Endothelial cell of umbilical vein (primary cell): ENCODE measurements around the gene NXN.

Experiments used
- EZH2 ChIP-seq: IDR thresholded peaks from 2 replicates; pipeline ENCODE4 v1.6.1; 2012; ENCODE audit warnings: borderline replicate concordance, low read depth, mild to moderate bottlenecking, moderate library complexity, low read length, inconsistent platforms; ENCODE audit not compliant: severe bottlenecking
- FOS ChIP-seq: IDR thresholded peaks from 2 replicates; pipeline ENCODE4 v1.6.1; 2011; ENCODE audit warnings: mild to moderate bottlenecking, low read length, moderate library complexity, borderline replicate concordance; ENCODE audit not compliant: insufficient read depth
- GATA2 ChIP-seq: IDR thresholded peaks from 2 replicates; pipeline ENCODE4 v1.7.0; 2011; ENCODE audit warnings: low read depth, mild to moderate bottlenecking, moderate library complexity, mixed read lengths, low read length; ENCODE audit not compliant: insufficient read length, insufficient read depth
- JUN ChIP-seq: IDR thresholded peaks from 2 replicates; pipeline ENCODE4 v1.6.1; 2011; ENCODE audit warnings: borderline replicate concordance, low read depth; ENCODE audit not compliant: insufficient read length, insufficient read depth
- MAX ChIP-seq: IDR thresholded peaks from 2 replicates; pipeline ENCODE4 v1.6.1; 2011; ENCODE audit not compliant: insufficient read depth, insufficient read length
- POLR2A ChIP-seq: IDR thresholded peaks from 2 replicates; pipeline ENCODE4 v1.6.1; 2012; ENCODE audit warnings: low read depth, mild to moderate bottlenecking, control low read depth, low read length
- TF ChIP-seq, protein P1 (sequence below), 2 donors: IDR thresholded peaks; 1 replicate in 1 of 2; 2 replicates in 1 of 2; pipeline ENCODE4 v1.5.1; 2011; ENCODE audit warnings: low read length in 2 of 2, mild to moderate bottlenecking in 2 of 2, moderate library complexity in 2 of 2, control low read depth in 1 of 2, inconsistent platforms in 1 of 2, low read depth in 1 of 2; ENCODE audit not compliant: insufficient read depth in 1 of 2; ENCODE audit errors: extremely low read depth in 1 of 2

DNA sequence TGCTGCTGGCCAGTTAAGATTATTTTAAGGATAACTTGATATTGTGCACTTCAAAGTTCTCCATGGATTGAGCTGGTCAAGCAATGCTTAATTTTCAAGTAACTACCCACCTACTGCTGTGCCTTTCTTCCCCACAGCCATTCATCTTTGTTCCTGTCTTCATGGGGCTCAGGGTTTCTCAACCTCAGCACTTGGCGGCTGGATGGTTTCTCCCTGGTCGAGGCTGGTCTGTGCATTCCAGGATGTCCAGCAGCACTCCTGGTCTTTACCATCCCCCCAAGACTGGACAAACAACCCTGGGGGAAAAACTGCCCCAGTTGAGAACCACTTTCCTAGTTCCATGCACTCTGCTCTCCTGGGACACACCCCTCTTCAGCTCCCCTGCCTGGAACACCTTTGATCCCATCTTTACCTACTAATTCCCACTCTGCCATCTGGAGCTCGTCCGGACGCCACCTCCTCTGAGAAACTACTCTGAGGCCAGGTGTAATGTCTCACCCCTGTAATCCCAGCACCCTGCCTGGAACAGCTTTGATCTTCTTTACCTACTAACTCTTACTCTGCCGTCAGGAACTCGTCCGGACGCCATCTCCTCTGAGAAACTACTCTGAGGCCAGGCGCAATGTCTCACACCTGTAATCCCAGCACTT is 81.5 kb downstream of the NXN start:
- TF ChIP-seq FOS (no peak), POLR2A (no peak), EZH2 (no peak), JUN (no peak), MAX (no peak), GATA2 (no peak)
- TF ChIP-seq, protein P1, sequence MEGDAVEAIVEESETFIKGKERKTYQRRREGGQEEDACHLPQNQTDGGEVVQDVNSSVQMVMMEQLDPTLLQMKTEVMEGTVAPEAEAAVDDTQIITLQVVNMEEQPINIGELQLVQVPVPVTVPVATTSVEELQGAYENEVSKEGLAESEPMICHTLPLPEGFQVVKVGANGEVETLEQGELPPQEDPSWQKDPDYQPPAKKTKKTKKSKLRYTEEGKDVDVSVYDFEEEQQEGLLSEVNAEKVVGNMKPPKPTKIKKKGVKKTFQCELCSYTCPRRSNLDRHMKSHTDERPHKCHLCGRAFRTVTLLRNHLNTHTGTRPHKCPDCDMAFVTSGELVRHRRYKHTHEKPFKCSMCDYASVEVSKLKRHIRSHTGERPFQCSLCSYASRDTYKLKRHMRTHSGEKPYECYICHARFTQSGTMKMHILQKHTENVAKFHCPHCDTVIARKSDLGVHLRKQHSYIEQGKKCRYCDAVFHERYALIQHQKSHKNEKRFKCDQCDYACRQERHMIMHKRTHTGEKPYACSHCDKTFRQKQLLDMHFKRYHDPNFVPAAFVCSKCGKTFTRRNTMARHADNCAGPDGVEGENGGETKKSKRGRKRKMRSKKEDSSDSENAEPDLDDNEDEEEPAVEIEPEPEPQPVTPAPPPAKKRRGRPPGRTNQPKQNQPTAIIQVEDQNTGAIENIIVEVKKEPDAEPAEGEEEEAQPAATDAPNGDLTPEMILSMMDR (IDR thresholded peaks at IDR 0.05; ENCODE audit: extremely low read depth in 1 of 2, insufficient read depth in 1 of 2, low read depth in 1 of 2, low read length in 2 of 2) = no peak
